HG02610 (cell line): ENCODE data around the gene MEN1.
"Not testable (repeated sequence)": the region's sequence is repeated elsewhere in the genome, so short reads cannot be mapped to it uniquely, and the experiment has no call there.

Experiments used
- ATAC-seq: cut with Tn5 transposase; IDR thresholded peaks from one replicate; pipeline ENCODE4 v1.9.1; 2021; ENCODE audit warnings: mild to moderate bottlenecking, moderate library complexity; ENCODE audit not compliant: unreplicated experiment

The MEN1 gene

GRCh38 chr11:64834031-64834722, 23.8 kb upstream of the MEN1 start:
- ATAC-seq, result no peak

- no peak for ATAC-seq
Measured at GRCh38 chr11:64833509-64833908, 23.2 kb upstream of the MEN1 start.

- ATAC-seq, result no peak
Measured at GRCh38 chr11:64833198-64833502, 22.8 kb upstream of the MEN1 start.

GRCh38 chr11:64832467-64833197, 22.3 kb upstream of the MEN1 start:
- no peak for ATAC-seq

DNA sequence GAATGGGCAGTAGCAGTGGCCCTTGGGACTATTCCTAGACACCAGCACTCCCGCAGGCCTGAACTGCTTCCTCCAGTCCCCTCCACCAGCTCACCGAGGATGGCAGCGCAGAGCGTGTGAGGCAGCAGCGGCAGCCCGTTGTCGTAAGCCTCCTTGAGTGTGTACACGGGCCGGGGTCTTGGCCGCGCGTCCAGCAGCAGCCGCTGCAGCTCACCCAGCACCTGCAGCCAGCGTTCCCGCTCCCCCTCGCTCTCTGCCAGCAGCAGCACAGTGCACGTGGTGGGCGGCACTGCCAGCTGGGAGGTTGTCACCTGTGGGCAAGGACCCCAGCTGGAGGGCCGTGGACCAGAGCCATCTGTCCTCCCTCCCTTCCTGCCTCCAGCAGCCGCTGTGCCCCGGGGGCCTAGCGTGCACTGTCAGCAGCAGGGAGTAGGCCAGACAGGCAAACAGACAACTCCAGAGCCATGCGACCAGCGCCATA, 21.1 kb upstream of the MEN1 start:
- no peak for ATAC-seq

- no peak for ATAC-seq
Measured at GRCh38 chr11:64829536-64830251, 19.3 kb upstream of the MEN1 start.

- no peak for ATAC-seq
Measured at GRCh38 chr11:64827451-64827839, 17.1 kb upstream of the MEN1 start.

DNA sequence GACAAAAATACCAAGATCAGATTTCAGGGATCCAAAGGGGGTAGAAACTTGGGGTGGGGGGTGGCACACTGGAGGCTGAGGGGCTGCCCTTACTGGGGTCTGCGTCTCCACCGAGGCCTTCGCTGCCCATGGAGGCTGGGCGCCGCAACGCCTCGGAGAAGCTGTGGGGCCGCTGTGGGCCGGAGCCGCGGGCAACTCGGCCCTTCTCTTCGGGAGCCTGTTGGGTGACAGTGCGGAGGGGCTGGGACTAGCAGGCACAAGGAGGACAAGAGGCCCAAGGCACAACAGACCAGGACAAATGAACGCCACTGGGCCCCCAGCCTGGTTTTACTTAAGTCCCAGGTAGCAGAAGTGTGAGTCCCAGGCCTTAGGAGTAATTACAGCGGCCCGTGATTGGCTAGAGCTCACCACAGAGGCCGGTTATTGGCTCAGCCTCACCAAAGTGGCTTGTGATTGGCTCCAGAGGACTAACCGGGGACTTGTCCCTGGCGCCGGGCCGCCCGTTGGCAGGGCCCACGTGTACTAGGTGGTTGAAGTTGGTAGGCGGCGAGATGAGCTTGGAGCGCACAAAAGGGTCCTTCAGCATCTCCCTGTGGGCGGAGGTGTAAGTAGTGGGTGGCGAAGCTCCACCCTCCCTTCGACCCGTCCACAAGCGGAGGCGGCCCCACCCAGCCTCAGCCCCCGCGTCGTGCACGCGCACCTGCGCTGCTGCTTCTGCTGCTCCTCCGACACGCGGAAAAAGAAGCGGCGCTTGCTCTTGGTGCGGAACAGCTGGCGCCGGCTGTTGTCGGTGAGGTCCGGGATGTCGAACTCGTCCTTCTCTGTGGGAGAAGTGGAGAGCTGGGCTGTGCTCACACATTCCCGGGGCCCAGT, 16.5 kb upstream of the MEN1 start:
- ATAC-seq, result no peak

DNA sequence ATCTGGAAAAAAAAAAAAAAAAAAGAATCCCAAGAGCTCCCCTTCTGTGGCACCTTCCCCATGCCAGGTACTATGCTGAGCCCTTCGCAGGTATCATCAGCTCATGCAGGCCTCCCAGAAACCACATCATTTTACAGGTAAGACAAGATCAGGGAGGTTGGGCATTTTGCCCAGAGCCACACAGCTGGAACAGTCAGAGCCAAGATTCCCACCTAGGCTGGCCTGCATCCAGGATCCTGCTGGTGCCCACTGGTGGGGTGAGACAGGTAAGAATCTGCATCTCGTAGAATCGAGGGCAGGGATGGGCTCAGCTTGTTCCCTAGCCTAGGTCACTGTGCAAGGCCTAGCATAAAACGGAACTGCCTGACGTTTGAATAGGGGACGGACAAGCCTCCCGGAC, 15.7 kb upstream of the MEN1 start:
- no peak for ATAC-seq

GRCh38 chr11:64823568-64824119, 13.3 kb upstream of the MEN1 start:
- no peak for ATAC-seq

DNA sequence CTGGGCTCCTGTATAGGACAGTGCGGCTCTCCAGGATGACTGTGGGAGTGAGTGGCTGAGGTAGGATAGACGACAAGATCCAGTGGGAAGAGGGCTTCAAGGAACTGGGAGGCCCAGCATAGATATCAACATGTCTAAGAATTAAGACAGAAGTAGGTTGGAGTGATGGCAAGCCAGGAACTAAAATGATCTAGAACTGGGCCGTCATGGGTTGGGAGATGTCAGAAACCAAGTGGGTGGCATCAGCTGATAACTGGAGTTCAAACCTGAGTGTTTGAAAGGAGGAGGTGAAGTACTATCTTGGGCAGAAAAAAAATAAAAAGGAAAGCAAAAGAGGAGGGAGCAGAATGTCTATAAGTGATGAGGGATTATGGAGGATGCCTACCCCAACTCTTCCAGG, 7.1 kb upstream of the MEN1 start:
- no peak for ATAC-seq

DNA sequence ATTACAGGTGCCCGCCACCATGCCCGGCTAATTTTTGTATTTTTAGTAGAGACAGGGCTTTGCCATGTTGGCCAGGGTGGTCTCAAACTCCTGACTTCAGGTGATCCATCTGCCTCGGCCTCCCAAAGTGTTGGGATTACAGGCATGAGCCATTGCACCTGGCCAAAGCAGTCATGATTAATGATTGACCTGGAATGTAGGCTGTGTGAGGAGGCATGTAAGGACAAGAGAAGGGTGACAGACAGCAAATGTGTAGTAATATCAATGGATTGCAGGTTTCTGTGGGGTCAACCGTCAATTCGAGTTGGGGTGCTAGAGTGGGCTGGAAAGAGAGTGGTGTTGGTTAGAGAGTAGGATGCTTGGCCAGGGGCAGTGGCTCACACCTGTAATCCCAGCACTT, 5.1 kb upstream of the MEN1 start:
- ATAC-seq, result not testable (repeated sequence)

GRCh38 chr11:64814712-64815187, 4.4 kb upstream of the MEN1 start:
- ATAC-seq, result peak; percentile 58

DNA sequence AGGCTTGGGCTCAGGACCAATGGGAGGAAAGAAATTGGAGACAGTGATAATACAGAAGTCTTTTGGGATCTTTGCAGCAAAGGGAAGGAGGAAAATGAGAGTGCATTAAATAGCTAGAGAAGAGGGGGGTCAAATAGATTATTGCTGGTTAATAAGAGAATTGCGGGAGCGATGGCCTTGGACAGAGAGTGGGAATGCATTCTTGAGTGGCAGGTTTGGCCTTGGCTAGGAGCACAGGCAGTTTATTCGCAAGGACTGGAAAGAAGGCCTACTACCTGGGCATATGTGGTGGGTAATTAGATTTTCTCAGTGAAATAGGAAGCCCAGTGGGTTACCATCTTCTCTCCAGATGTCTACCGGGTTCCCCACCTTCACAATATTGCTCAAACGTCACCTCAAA, 3.5 kb upstream of the MEN1 start:
- ATAC-seq, result no peak

DNA sequence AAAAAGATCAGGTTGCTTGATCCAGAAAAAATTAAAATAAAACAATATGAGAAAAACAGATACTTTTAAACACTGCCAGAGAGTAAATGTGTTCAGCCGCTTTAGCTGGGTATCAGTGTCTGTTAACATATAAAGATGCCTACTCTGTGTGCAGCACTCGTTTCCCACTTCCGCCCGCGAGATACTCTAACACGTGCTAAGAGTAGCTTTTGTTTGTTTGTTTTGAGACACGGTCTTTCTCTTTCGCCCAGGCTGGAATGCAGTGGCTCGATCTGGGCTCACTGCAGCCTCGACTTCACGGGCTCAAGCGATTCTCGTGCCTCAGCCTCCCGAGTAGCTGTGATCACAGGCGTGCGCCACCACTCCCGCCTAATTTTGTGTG, 531 bp upstream of the MEN1 start:
- no peak for ATAC-seq

- no peak for ATAC-seq
Measured at GRCh38 chr11:64809781-64810241, 540 bp downstream of the MEN1 start.

- ATAC-seq, result no peak
Measured at GRCh38 chr11:64805481-64805880, 4.9 kb downstream of the MEN1 start.

DNA sequence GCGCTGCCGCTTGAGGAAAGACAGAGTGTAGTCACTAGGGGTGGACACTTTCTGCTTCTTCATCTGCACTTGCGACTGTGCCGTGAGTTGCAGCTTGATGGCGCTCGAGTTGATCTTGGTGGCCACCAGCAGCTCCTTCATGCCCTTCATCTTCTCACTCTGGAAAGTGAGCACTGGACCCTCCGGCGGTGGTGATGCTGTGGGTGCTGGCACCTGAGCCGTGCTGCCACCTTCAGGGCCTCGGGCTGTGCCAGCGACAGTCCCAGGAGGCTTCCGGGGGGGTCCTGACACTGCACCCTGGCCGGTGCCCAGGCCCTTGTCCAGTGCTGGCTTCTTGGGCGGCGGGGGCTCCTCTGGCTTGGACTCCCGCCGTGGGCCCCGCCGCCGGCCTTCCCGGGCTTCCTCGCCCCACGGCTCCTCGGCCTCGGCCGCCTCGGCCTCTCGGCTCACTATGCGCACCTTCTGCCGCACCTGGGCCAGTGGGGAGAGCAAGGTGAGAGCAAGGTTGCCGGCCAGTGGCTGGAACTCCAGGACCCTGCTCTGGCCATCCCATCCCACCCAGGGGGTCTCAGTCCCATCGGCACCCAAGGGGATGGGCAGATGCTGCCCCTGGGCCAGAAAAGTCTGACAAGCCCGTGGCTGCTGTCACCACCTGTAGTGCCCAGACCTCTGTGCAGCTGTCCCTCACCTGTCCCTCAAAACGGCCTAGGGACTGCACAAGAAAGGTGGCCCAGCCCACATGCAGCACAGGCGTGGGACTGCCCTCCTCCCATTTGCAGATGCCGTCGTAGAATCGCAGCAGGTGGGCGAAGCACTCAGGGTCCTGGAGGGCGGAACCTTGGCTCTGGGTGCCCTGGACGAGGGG, 5.8 kb downstream of the MEN1 start:
- no peak for ATAC-seq

DNA sequence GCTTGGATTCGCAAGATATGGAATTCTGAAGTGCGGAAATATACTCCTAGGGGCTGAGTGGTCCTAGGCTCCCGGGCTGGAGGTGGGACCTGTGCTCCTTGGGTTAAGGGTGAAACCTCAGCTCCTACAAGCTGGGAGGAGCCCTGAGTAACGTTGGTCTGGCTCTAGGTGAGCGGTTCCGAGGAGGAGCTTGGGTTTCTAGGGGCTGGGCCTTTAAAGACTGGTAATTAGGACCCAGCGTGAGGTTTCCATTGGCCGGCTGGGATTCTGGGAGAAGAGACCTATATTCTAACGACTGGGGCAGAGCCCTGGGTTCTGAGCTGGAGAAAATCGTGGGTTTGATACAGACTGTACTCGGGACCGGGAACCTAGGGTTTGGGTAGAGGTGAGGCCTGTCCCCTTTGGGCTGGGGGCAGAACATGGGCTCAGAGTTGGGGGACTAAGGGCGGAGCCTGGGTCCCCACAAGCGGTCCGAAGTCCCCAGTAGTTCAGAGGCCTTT, 6.5 kb downstream of the MEN1 start:
- ATAC-seq, result no peak
